Smooth muscle cell (in vitro differentiated cells): ENCODE results near the gene KCNMB4. TPM values are rescaled to one million over a fixed set of nuclear protein-coding genes. Genes with fewer than 3 reads are reported as not detected.

Experiments used
- DNase-seq: peaks from one replicate; lab custom pipeline; 2025; ENCODE audit not compliant: unreplicated experiment; lab: John Stamatoyannopoulos, UW
- H2AFZ ChIP-seq: fragments of 200-600 bp; sonication (generic); 2 replicates; pipeline ENCODE4 v1.6.0; 2016; ENCODE audit warnings: antibody characterized with exemption, low read depth, mild to moderate bottlenecking
- H3F3A ChIP-seq: fragments of 200-600 bp; sonication (generic); 2 replicates; pipeline ENCODE4 v1.6.0; 2017; ENCODE audit warnings: antibody characterized with exemption, low read depth
- H3K27ac ChIP-seq: fragments of 200-600 bp; sonication (generic); 2 replicates; pipeline ENCODE4 v1.5.1; 2016; ENCODE audit warnings: low read depth, mild to moderate bottlenecking
- H3K27me3 ChIP-seq: fragments of 200-600 bp; sonication (generic); 2 replicates; pipeline ENCODE4 v1.6.1; 2016; ENCODE audit warnings: low read depth, mild to moderate bottlenecking
- H3K36me3 ChIP-seq: fragments of 200-600 bp; sonication (generic); 2 replicates; pipeline ENCODE4 v1.5.1; 2016; ENCODE audit warnings: low read depth
- H3K4me1 ChIP-seq: fragments of 200-600 bp; sonication (generic); 2 replicates; pipeline ENCODE4 v1.5.1; 2016; ENCODE audit warnings: low read depth
- H3K4me2 ChIP-seq: fragments of 200-600 bp; sonication (generic); 2 replicates; pipeline ENCODE4 v1.6.0; 2016; ENCODE audit warnings: mild to moderate bottlenecking
- H3K4me3 ChIP-seq: fragments of 200-600 bp; sonication (generic); 2 replicates; pipeline ENCODE4 v1.5.1; 2016; ENCODE audit warnings: mild to moderate bottlenecking
- H3K79me2 ChIP-seq: fragments of 200-600 bp; sonication (generic); 2 replicates; pipeline ENCODE4 v1.6.0; 2016; ENCODE audit warnings: low read depth, mild to moderate bottlenecking
- H3K9ac ChIP-seq: fragments of 200-600 bp; sonication (generic); 2 replicates; pipeline ENCODE4 v1.6.0; 2016; ENCODE audit warnings: low read depth
- H3K9me3 ChIP-seq: fragments of 200-600 bp; sonication (generic); replicated peaks from 2 replicates; pipeline ENCODE4 v1.5.1; 2016; ENCODE audit warnings: low read depth
- H4K20me1 ChIP-seq: fragments of 200-600 bp; sonication (generic); 2 replicates; pipeline ENCODE4 v1.6.0; 2016; ENCODE audit warnings: low read depth
- CTCF ChIP-seq: fragments of 200-600 bp; sonication (generic); IDR thresholded peaks from 2 replicates; pipeline ENCODE4 v1.5.1; 2017; ENCODE audit warnings: borderline replicate concordance, mild to moderate bottlenecking, antibody characterized with exemption; ENCODE audit not compliant: insufficient read depth, poor library complexity, severe bottlenecking
- WGBS: methylation state at CpG from one replicate; pipeline ENCODE4 v1.1.7; 2016; ENCODE audit warnings: low lambda C conversion rate; 5-methylcytosine and 5-hydroxymethylcytosine counted together
- polyA plus RNA-seq: library from polyadenylated mRNA; unstranded; fragments of >200 nt; fragmentation: Nextera tagmentation; extraction: Ambion mirVana; gene quantifications from 2 replicates; pipeline ENCODE4 v1.2.1, GENCODE V29; 2016
- total RNA-seq: library from RNA; depleted of rRNA; stranded (reverse); fragments of >200 nt; gene quantifications from 2 replicates; pipeline ENCODE4 v1.2.3, GENCODE V29; 2014

Gene KCNMB4
- total and polyA plus RNA-seq, 2 experiments from 2014 or later, result 8.5 to 8.9 TPM

DNA sequence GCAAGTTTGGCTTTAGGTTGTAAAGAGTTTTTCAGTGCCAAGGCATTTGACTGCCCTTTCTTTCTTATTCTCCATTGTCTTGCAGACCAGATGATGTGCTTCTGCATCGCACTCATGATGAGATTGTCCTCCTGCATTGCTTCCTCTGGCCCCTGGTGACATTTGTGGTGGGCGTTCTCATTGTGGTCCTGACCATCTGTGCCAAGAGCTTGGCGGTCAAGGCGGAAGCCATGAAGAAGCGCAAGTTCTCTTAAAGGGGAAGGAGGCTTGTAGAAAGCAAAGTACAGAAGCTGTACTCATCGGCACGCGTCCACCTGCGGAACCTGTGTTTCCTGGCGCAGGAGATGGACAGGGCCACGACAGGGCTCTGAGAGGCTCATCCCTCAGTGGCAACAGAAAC, 64.3 kb downstream of the KCNMB4 start:
- no peak overlapping the region for H3K27ac ChIP-seq
- H3K4me1 ChIP-seq, result no peaks in the 10 kb centered on the region
- no peaks in the 10 kb centered on the region for H3K36me3 ChIP-seq
- no peak overlapping the region for H2AFZ ChIP-seq
- TF ChIP-seq CTCF, result no peak
- no peaks in the 10 kb centered on the region for H3F3A ChIP-seq
- DNase-seq, result no peak
- no peaks in the 10 kb centered on the region for H4K20me1 ChIP-seq
- H3K9ac ChIP-seq, result no peak overlapping the region
- no peaks in the 10 kb centered on the region for H3K27me3 ChIP-seq
- no peaks in the 10 kb centered on the region for H3K9me3 ChIP-seq
- 96% methylated on average over 11 of the region's 11 CpGs for WGBS
- no peak overlapping the region for H3K4me3 ChIP-seq
- H3K79me2 ChIP-seq, result no peaks in the 10 kb centered on the region
- H3K4me2 ChIP-seq, result no peak overlapping the region

- no peaks in the 10 kb centered on the region for H4K20me1 ChIP-seq
- H2AFZ ChIP-seq, result no peak overlapping the region
- no peaks in the 10 kb centered on the region for H3K36me3 ChIP-seq
- no peaks in the 10 kb centered on the region for H3K9me3 ChIP-seq
- H3K79me2 ChIP-seq, result no peaks in the 10 kb centered on the region
- no peak overlapping the region for H3K9ac ChIP-seq
- no peak for DNase-seq
- no peak overlapping the region for H3K4me3 ChIP-seq
- no peak overlapping the region for H3K27ac ChIP-seq
- H3K27me3 ChIP-seq, result no peaks in the 10 kb centered on the region
- no peaks in the 10 kb centered on the region for H3F3A ChIP-seq
- H3K4me1 ChIP-seq, result no peaks in the 10 kb centered on the region
- TF ChIP-seq CTCF, result no peak
- no peak overlapping the region for H3K4me2 ChIP-seq
Observed at GRCh38 chr12:70436836-70437235, 70.7 kb downstream of the KCNMB4 start.

DNA sequence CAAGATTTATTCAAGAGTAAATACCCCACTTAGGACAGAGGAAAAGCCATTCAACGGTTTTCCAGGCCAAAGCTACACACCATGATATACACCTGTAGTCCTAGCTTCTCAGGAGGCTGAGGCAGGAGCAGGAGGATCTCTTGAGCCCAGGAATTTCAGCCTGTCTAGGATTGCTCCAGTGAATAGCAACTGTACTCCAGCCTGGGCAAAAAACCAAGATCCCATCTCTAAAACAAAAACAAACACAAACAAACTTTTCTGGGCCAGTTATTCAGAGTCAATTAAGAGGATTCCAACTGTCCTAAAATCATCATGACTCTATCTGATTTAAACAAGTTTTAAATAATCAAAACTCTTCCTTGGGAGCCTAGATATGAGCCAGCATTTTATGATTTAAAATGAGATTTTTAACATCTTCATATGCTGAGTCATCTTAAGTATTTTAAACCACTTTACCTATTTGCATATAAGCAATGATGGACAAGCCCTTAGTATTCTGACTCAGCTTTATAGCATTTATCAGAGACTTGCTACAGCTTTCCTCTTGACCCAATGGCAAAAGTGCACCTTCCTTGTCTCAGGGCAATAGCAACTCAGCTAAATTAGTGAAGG, 77.1 kb downstream of the KCNMB4 start:
- H3K79me2 ChIP-seq, result no peaks in the 10 kb centered on the region
- no peaks in the 10 kb centered on the region for H4K20me1 ChIP-seq
- H3K36me3 ChIP-seq, result no peaks in the 10 kb centered on the region
- H3F3A ChIP-seq, result no peaks in the 10 kb centered on the region
- no peak for DNase-seq
- H3K4me3 ChIP-seq, result no peak overlapping the region
- no peaks in the 10 kb centered on the region for H3K4me1 ChIP-seq
- H3K27ac ChIP-seq, result no peak overlapping the region
- WGBS, result 32% methylated on average over 1 of the region's 1 CpG
- no peaks in the 10 kb centered on the region for H3K9me3 ChIP-seq
- H2AFZ ChIP-seq, result no peak overlapping the region
- no peaks in the 10 kb centered on the region for H3K27me3 ChIP-seq
- no peak for TF ChIP-seq CTCF
- no peak overlapping the region for H3K9ac ChIP-seq
- no peak overlapping the region for H3K4me2 ChIP-seq

DNA sequence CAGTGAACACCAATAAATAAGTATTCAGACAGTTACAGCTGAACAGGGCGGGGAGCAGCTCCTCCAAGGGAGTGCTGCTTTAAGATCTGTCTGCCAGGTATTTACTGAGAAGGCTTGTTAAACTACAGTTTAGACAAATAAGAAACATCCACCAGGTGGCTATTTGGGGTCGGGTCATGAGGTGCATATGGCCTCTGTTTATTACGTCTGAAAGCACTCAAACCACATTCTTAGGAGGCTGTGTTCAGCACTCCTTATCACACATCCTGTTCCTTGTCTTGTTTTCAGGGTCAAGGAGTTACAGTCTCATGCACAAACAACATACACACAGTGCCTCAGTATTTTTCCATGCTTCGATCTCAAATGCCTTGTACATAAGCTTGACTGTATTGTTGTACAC, 78.8 kb downstream of the KCNMB4 start:
- Histone ChIP-seq H3K27ac (no peak overlapping the region), H2AFZ (no peak overlapping the region), H3K4me3 (no peak overlapping the region), H3K9ac (no peak overlapping the region), H3K79me2 (no peaks in the 10 kb centered on the region), H3K36me3 (no peaks in the 10 kb centered on the region), H3K9me3 (no peaks in the 10 kb centered on the region), H3K27me3 (no peaks in the 10 kb centered on the region), H3F3A (no peaks in the 10 kb centered on the region), H3K4me1 (no peaks in the 10 kb centered on the region), H3K4me2 (no peak overlapping the region), H4K20me1 (no peaks in the 10 kb centered on the region)
- DNase-seq, result no peak
- TF ChIP-seq CTCF, result no peak
- WGBS, result 51% methylated on average over 4 of the region's 4 CpGs
